Panc1 (cell line): ENCODE data around the gene ATP9A.

Experiments
- CTCF ChIP-seq: fragments of 450-650 bp; IDR thresholded peaks from 2 replicates; pipeline ENCODE4 v1.5.1; 2017; ENCODE audit warnings: mild to moderate bottlenecking
- REST ChIP-seq, 2 experiments: IDR thresholded peaks; 2 replicates each; pipeline ENCODE4 v1.6.1; 2011 to 2012; ENCODE audit warnings: low read depth in 2 of 2, control low read depth in 1 of 2, low read length in 1 of 2, mild to moderate bottlenecking in 1 of 2, moderate library complexity in 1 of 2; ENCODE audit not compliant: insufficient read depth in 1 of 2
- SIN3A ChIP-seq: IDR thresholded peaks from 2 replicates; pipeline ENCODE4 v1.6.1; 2012; ENCODE audit warnings: low read depth, mild to moderate bottlenecking, low read length, moderate library complexity, borderline replicate concordance; ENCODE audit not compliant: insufficient read depth

- TF ChIP-seq CTCF, result no peak
- no peak for TF ChIP-seq REST (IDR thresholded peaks at IDR 0.05; ENCODE audit: insufficient read depth in 1 of 2, low read depth in 2 of 2, low read length in 1 of 2)
- no peak for TF ChIP-seq SIN3A
Observed at GRCh38 chr20:51750037-51750769, 18.0 kb downstream of the ATP9A start.
